ENCODE measurements around the gene XRCC3. TPM values are rescaled to one million over a fixed set of nuclear protein-coding genes. Genes with fewer than 3 reads are reported as not detected.
"Not testable (repeated sequence)": the region's sequence is repeated elsewhere in the genome, so short reads cannot be mapped to it uniquely, and the experiment has no call there.

The XRCC3 gene
- polyA plus RNA-seq, 1 donor: 14.7 TPM

DNA sequence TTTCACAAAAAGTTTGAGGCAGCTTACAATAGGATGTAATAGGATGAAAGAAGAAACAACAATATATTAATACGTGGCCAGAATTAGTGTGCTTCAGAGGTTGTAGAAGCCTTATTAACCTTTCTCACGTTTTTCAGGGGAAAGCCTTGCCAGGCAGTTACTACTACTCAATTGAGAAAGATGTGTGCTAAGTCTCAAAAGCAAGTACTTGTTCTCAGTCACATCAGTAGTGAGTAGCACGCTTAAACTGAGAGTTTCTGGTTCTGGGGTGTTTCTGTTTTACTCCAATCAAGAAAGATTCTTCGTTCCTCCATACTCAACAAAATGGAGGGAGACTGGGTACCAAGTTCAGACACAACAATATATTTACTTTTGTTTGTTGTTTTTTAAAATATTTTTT is 47.6 kb downstream of the XRCC3 start:
- DNase-seq: no peak
- 89% methylated on average over 3 of the region's 4 CpGs for WGBS (ENCODE audit: insufficient coverage, low lambda C conversion rate)
- Histone ChIP-seq H3K9me3 (ENCODE audit: control insufficient read depth, low read depth, low read length) (no peaks in the 10 kb centered on the region), H3K27me3 (ENCODE audit: control insufficient read depth, insufficient read depth, low read length) (no peaks in the 10 kb centered on the region), H3K4me3 (ENCODE audit: low read length) (no peak overlapping the region), H3K4me1 (ENCODE audit: control insufficient read depth, insufficient read depth, low read length) (no peaks in the 10 kb centered on the region), H3K27ac (ENCODE audit: low read length) (no peak overlapping the region), H3K36me3 (ENCODE audit: control insufficient read depth, insufficient read depth, low read length) (peaks cover 68% of the 10 kb centered on the region)

GRCh38 chr14:103663506-103663905 is 51.7 kb downstream of the XRCC3 start:
- WGBS (ENCODE audit: insufficient coverage, low lambda C conversion rate): 97% methylated on average over 4 of the region's 13 CpGs

GRCh38 chr14:103662591-103662990 is 52.7 kb downstream of the XRCC3 start:
- WGBS (ENCODE audit: insufficient coverage, low lambda C conversion rate): no CpG with 5 or more reads among the region's 17 CpGs
- peaks cover 64% of the 10 kb centered on the region for H3K36me3 ChIP-seq (ENCODE audit: control insufficient read depth, insufficient read depth, low read length)
- H3K4me3 ChIP-seq (ENCODE audit: low read length): no peak overlapping the region
- H3K27ac ChIP-seq (ENCODE audit: low read length): no peak overlapping the region
- H3K9me3 ChIP-seq (ENCODE audit: control insufficient read depth, low read depth, low read length): peaks cover 2% of the 10 kb centered on the region
- H3K4me1 ChIP-seq (ENCODE audit: control insufficient read depth, insufficient read depth, low read length): no peaks in the 10 kb centered on the region
- no peaks in the 10 kb centered on the region for H3K27me3 ChIP-seq (ENCODE audit: control insufficient read depth, insufficient read depth, low read length)
- no peak for DNase-seq

More at GRCh38 chr14:103663506-103663905, 51.7 kb downstream of the XRCC3 start:
- Histone ChIP-seq H3K36me3 (ENCODE audit: control insufficient read depth, insufficient read depth, low read length) (peaks cover 67% of the 10 kb centered on the region), H3K27me3 (ENCODE audit: control insufficient read depth, insufficient read depth, low read length) (no peaks in the 10 kb centered on the region), H3K4me3 (ENCODE audit: low read length) (no peak overlapping the region), H3K4me1 (ENCODE audit: control insufficient read depth, insufficient read depth, low read length) (no peaks in the 10 kb centered on the region), H3K27ac (ENCODE audit: low read length) (no peak overlapping the region), H3K9me3 (ENCODE audit: control insufficient read depth, low read depth, low read length) (peaks cover 2% of the 10 kb centered on the region)
- no peak for DNase-seq

- H3K36me3 ChIP-seq (ENCODE audit: control insufficient read depth, insufficient read depth, low read length): peaks cover 64% of the 10 kb centered on the region
Observed at GRCh38 chr14:103662029-103662428, 53.2 kb downstream of the XRCC3 start.

DNA sequence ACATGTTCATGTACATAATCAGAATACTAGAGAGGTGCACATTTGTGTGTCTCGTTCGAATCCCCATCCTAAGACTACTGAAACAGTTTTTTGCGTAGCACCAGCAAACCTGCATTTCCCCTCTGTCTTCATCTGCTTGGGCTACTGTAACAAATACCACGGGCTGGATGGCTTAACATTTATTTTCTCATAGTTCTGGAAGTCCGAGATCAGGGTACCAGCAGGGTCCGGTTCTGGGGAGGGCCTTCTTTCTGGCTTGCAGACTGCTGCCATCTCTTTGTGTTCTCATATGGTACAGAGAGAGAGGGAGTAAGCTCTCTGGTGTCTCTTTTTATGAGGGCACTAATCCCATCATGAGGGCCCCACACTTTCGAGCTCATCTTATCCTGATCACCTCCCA is 55.6 kb downstream of the XRCC3 start:
- no peak for DNase-seq

More at GRCh38 chr14:103662029-103662428, 53.2 kb downstream of the XRCC3 start:
- H3K4me3 ChIP-seq (ENCODE audit: low read length): no peak overlapping the region
- H3K9me3 ChIP-seq (ENCODE audit: control insufficient read depth, low read depth, low read length): peaks cover 2% of the 10 kb centered on the region
- no peak overlapping the region for H3K27ac ChIP-seq (ENCODE audit: low read length)
- no peaks in the 10 kb centered on the region for H3K4me1 ChIP-seq (ENCODE audit: control insufficient read depth, insufficient read depth, low read length)
- WGBS (ENCODE audit: insufficient coverage, low lambda C conversion rate): no CpG with 5 or more reads among the region's 10 CpGs
- no peaks in the 10 kb centered on the region for H3K27me3 ChIP-seq (ENCODE audit: control insufficient read depth, insufficient read depth, low read length)
- no peak for DNase-seq

DNA sequence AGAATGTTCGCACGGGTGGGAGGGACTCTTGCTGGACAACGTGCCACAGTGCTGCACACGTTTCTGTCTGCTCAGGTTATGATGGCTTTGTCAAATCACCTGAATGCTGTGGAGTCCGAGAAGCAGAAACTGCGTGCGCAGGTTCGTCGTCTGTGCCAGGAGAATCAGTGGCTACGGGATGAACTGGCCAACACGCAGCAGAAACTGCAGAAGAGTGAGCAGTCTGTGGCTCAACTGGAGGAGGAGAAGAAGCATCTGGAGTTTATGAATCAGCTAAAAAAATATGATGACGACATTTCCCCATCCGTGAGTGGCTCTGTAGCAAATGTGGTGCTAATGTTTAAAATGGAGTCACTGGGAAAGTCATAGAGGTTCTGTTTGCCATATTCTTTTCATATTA is 57.8 kb downstream of the XRCC3 start:
- WGBS (ENCODE audit: insufficient coverage, low lambda C conversion rate): 100% methylated on average over 2 of the region's 13 CpGs
- no peak for DNase-seq
- Histone ChIP-seq H3K4me3 (ENCODE audit: low read length) (no peak overlapping the region), H3K9me3 (ENCODE audit: control insufficient read depth, low read depth, low read length) (peaks cover under 1% of the 10 kb centered on the region), H3K27me3 (ENCODE audit: control insufficient read depth, insufficient read depth, low read length) (no peaks in the 10 kb centered on the region), H3K4me1 (ENCODE audit: control insufficient read depth, insufficient read depth, low read length) (no peaks in the 10 kb centered on the region), H3K36me3 (ENCODE audit: control insufficient read depth, insufficient read depth, low read length) (peaks cover 73% of the 10 kb centered on the region), H3K27ac (ENCODE audit: low read length) (no peak overlapping the region)

More for the DNA sequence above, 55.6 kb downstream of the XRCC3 start:
- Histone ChIP-seq H3K27me3 (ENCODE audit: control insufficient read depth, insufficient read depth, low read length) (no peaks in the 10 kb centered on the region), H3K4me3 (ENCODE audit: low read length) (no peak overlapping the region), H3K27ac (ENCODE audit: low read length) (no peak overlapping the region), H3K4me1 (ENCODE audit: control insufficient read depth, insufficient read depth, low read length) (no peaks in the 10 kb centered on the region), H3K9me3 (ENCODE audit: control insufficient read depth, low read depth, low read length) (peaks cover 2% of the 10 kb centered on the region), H3K36me3 (ENCODE audit: control insufficient read depth, insufficient read depth, low read length) (peaks cover 76% of the 10 kb centered on the region)
- WGBS (ENCODE audit: insufficient coverage, low lambda C conversion rate): 100% methylated on average over 1 of the region's 7 CpGs

DNA sequence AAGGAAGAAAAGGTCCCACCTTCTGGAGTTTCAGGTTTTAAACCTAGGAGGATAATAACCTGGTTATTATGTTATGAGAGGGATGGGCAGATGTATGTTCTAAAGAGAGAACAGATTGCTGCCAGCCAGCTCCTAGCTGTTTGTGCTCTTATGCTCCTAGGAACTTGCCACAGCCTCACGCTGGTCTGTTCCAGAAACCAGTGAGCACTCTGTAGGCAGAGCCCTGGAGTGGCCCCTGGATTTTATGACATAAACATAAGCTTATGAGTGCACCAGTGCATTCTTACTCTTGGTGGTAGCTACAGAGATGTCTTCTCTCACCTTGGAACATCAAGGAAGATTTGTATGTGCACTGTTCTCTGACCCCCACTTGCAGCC is 58.5 kb downstream of the XRCC3 start:
- H3K4me3 ChIP-seq (ENCODE audit: low read length): no peak overlapping the region
- no CpG with 5 or more reads among the region's 1 CpG for WGBS (ENCODE audit: insufficient coverage, low lambda C conversion rate)
- H3K27ac ChIP-seq (ENCODE audit: low read length): no peak overlapping the region
- H3K9me3 ChIP-seq (ENCODE audit: control insufficient read depth, low read depth, low read length): no peaks in the 10 kb centered on the region
- no peaks in the 10 kb centered on the region for H3K4me1 ChIP-seq (ENCODE audit: control insufficient read depth, insufficient read depth, low read length)
- H3K36me3 ChIP-seq (ENCODE audit: control insufficient read depth, insufficient read depth, low read length): peaks cover 66% of the 10 kb centered on the region
- DNase-seq: no peak
- no peaks in the 10 kb centered on the region for H3K27me3 ChIP-seq (ENCODE audit: control insufficient read depth, insufficient read depth, low read length)

- no peak overlapping the region for H3K4me3 ChIP-seq (ENCODE audit: low read length)
- H3K27ac ChIP-seq (ENCODE audit: low read length): no peak overlapping the region
- 100% methylated on average over 1 of the region's 4 CpGs for WGBS (ENCODE audit: insufficient coverage, low lambda C conversion rate)
- no peaks in the 10 kb centered on the region for H3K4me1 ChIP-seq (ENCODE audit: control insufficient read depth, insufficient read depth, low read length)
- H3K9me3 ChIP-seq (ENCODE audit: control insufficient read depth, low read depth, low read length): no peaks in the 10 kb centered on the region
- peaks cover 60% of the 10 kb centered on the region for H3K36me3 ChIP-seq (ENCODE audit: control insufficient read depth, insufficient read depth, low read length)
- no peaks in the 10 kb centered on the region for H3K27me3 ChIP-seq (ENCODE audit: control insufficient read depth, insufficient read depth, low read length)
- DNase-seq: no peak
Observed at GRCh38 chr14:103656031-103656755, 59.1 kb downstream of the XRCC3 start.

DNA sequence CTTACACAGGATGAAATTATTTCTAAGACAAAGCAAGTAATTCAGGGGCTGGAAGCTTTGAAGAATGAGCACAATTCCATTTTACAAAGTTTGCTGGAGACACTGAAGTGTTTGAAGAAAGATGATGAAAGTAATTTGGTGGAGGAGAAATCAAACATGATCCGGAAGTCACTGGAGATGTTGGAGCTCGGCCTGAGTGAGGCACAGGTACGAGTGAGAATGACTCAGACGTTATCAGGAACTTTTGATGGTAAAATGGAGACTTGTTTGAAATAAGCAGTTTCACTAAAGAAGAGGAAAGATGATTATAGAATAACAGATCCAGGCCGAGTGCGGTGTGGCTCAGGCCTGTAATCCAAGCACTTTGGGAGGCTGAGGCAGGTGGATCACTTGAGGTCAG is 60.6 kb downstream of the XRCC3 start:
- no peak for DNase-seq
- Histone ChIP-seq H3K36me3 (ENCODE audit: control insufficient read depth, insufficient read depth, low read length) (peaks cover 49% of the 10 kb centered on the region), H3K27ac (ENCODE audit: low read length) (no peak overlapping the region)

DNA sequence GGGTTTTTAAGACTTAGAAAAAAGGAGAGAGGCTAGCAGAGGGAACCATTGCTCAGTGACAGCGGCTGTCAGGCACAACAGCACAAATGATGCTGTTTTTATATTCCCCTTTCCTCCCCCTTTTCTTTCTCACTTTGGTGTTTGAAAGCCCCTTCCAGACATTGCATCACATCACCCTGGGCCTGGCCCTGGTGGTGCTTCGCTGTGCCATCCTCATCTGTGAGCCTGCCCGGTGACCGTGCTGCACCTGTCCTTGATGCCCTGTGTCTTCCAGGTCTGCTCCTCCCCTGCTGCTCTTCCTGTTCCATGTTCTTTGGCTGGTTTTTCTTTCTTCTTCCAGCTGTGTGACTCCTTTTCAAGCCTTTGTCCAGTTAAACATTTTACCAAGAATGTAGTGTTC is 61.4 kb downstream of the XRCC3 start:
- no peaks in the 10 kb centered on the region for H3K9me3 ChIP-seq (ENCODE audit: control insufficient read depth, low read depth, low read length)
- H3K27ac ChIP-seq (ENCODE audit: low read length): no peak overlapping the region
- no peak overlapping the region for H3K4me3 ChIP-seq (ENCODE audit: low read length)
- no CpG with 5 or more reads among the region's 4 CpGs for WGBS (ENCODE audit: insufficient coverage, low lambda C conversion rate)
- no peaks in the 10 kb centered on the region for H3K4me1 ChIP-seq (ENCODE audit: control insufficient read depth, insufficient read depth, low read length)
- H3K36me3 ChIP-seq (ENCODE audit: control insufficient read depth, insufficient read depth, low read length): peaks cover 45% of the 10 kb centered on the region
- no peaks in the 10 kb centered on the region for H3K27me3 ChIP-seq (ENCODE audit: control insufficient read depth, insufficient read depth, low read length)
- DNase-seq: no peak

More for the DNA sequence above, 60.6 kb downstream of the XRCC3 start:
- H3K4me3 ChIP-seq (ENCODE audit: low read length): no peak overlapping the region
- H3K27me3 ChIP-seq (ENCODE audit: control insufficient read depth, insufficient read depth, low read length): no peaks in the 10 kb centered on the region
- H3K4me1 ChIP-seq (ENCODE audit: control insufficient read depth, insufficient read depth, low read length): no peaks in the 10 kb centered on the region
- 92% methylated on average over 2 of the region's 6 CpGs for WGBS (ENCODE audit: insufficient coverage, low lambda C conversion rate)
- H3K9me3 ChIP-seq (ENCODE audit: control insufficient read depth, low read depth, low read length): no peaks in the 10 kb centered on the region

DNA sequence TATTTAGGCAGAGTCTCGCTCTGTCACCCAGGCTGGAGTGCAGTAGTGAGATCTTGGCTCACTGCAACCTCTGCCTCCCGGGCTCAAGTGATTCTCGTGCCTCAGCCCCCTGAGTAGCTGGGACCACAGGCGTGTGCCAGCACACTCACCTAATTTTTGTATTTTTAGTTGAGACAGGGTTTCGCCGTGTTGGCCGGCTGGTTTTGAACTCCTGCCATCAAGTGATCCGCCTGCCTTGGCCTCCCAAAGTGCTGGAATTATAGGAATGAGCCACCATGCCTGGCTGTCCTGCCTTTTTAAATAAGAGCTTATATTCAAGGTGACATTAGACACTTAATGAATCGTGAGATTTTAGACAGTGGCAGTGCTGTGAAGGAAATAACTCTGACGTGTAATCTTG is 61.9 kb downstream of the XRCC3 start:
- H3K9me3 ChIP-seq (ENCODE audit: control insufficient read depth, low read depth, low read length); H3K4me3 ChIP-seq (ENCODE audit: low read length); H3K4me1 ChIP-seq (ENCODE audit: control insufficient read depth, insufficient read depth, low read length); H3K27me3 ChIP-seq (ENCODE audit: control insufficient read depth, insufficient read depth, low read length); DNase-seq; H3K27ac ChIP-seq (ENCODE audit: low read length): not testable (repeated sequence)
- no CpG with 5 or more reads among the region's 10 CpGs for WGBS (ENCODE audit: insufficient coverage, low lambda C conversion rate)
- H3K36me3 ChIP-seq (ENCODE audit: control insufficient read depth, insufficient read depth, low read length): peaks cover 44% of the 10 kb centered on the region
